GM12878 (cell line): ENCODE data around the gene HDDC3. TPM values are rescaled to one million over a fixed set of nuclear protein-coding genes. Genes with fewer than 3 reads are reported as not detected.

Experiments
- ATF2 ChIP-seq: IDR thresholded peaks from 2 replicates; pipeline ENCODE4 v1.6.1; 2012; ENCODE audit warnings: low read length, inconsistent platforms
- BACH1 ChIP-seq: fragments of 450-650 bp; IDR thresholded peaks from 2 replicates; pipeline ENCODE4 v1.6.1; 2017; ENCODE audit warnings: mild to moderate bottlenecking, borderline replicate concordance
- BCL11A ChIP-seq: IDR thresholded peaks from 2 replicates; pipeline ENCODE4 v1.6.1; 2011; ENCODE audit warnings: low read depth, low read length
- BMI1 ChIP-seq: fragments of 450-650 bp; IDR thresholded peaks from 2 replicates; pipeline ENCODE4 v1.6.1; 2016; ENCODE audit warnings: mild to moderate bottlenecking, moderate library complexity, borderline replicate concordance
- DPF2 ChIP-seq: fragments of 450-650 bp; IDR thresholded peaks from 2 replicates; pipeline ENCODE4 v1.6.1; 2017; ENCODE audit warnings: mild to moderate bottlenecking
- ETV6 ChIP-seq, 2 experiments: fragments of 450-650 bp in 1 of 2; IDR thresholded peaks in 1 of 2; conservative IDR thresholded peaks in 1 of 2; 2 replicates each; pipeline ENCODE4 v1.6.1; 2014; ENCODE audit warnings: antibody characterized with exemption in 1 of 2, borderline replicate concordance in 1 of 2, low read depth in 1 of 2, mild to moderate bottlenecking in 1 of 2, moderate library complexity in 1 of 2
- FOXM1 ChIP-seq: IDR thresholded peaks from 2 replicates; pipeline ENCODE4 v1.6.1; 2012; ENCODE audit warnings: low read depth, mild to moderate bottlenecking, inconsistent platforms, low read length, moderate library complexity
- IKZF1 ChIP-seq: fragments of 450-650 bp; conservative IDR thresholded peaks from 2 replicates; pipeline ENCODE4 v1.6.1; 2017; ENCODE audit warnings: antibody characterized with exemption, mild to moderate bottlenecking
- IKZF2 ChIP-seq, 2 experiments: fragments of 450-650 bp; IDR thresholded peaks; 2 replicates each; pipeline ENCODE4 v1.6.1; 2017; ENCODE audit warnings: mild to moderate bottlenecking in 2 of 2, moderate library complexity in 2 of 2
- MEF2A ChIP-seq: IDR thresholded peaks from 2 replicates; pipeline ENCODE4 v1.6.1; 2011; ENCODE audit warnings: low read depth, mild to moderate bottlenecking, low read length, moderate library complexity; ENCODE audit not compliant: insufficient read depth
- MEF2B ChIP-seq: fragments of 450-650 bp; IDR thresholded peaks from 2 replicates; pipeline ENCODE4 v1.6.1; 2018; ENCODE audit warnings: mild to moderate bottlenecking, moderate library complexity; ENCODE audit not compliant: partially characterized antibody, poor library complexity, severe bottlenecking
- MLLT1 ChIP-seq: fragments of 450-650 bp; IDR thresholded peaks from 2 replicates; pipeline ENCODE4 v1.6.1; 2016; ENCODE audit warnings: mild to moderate bottlenecking
- MTA3 ChIP-seq: IDR thresholded peaks from 2 replicates; pipeline ENCODE4 v1.6.1; 2012; ENCODE audit warnings: low read length, inconsistent platforms, borderline replicate concordance
- NFIC ChIP-seq: IDR thresholded peaks from 2 replicates; pipeline ENCODE4 v1.6.1; 2012; ENCODE audit warnings: low read depth, mild to moderate bottlenecking, inconsistent platforms, low read length, moderate library complexity
- NR2F1 ChIP-seq: fragments of 450-650 bp; conservative IDR thresholded peaks from 2 replicates; pipeline ENCODE4 v1.6.1; 2017; ENCODE audit warnings: mild to moderate bottlenecking
- POU2F2 ChIP-seq: IDR thresholded peaks from 3 replicates; pipeline ENCODE4 v1.6.1; 2011; ENCODE audit warnings: low read depth, mild to moderate bottlenecking, low read length, borderline replicate concordance
- RELB ChIP-seq: fragments of 450-650 bp; IDR thresholded peaks from 2 replicates; pipeline ENCODE4 v1.6.1; 2017; ENCODE audit warnings: low read depth, mild to moderate bottlenecking, moderate library complexity
- RUNX3 ChIP-seq: IDR thresholded peaks from 2 replicates; pipeline ENCODE4 v1.6.1; 2012; ENCODE audit warnings: low read length, inconsistent platforms
- SKIL ChIP-seq: fragments of 450-650 bp; IDR thresholded peaks from 2 replicates; pipeline ENCODE4 v1.6.1; 2017; ENCODE audit warnings: mild to moderate bottlenecking, low read depth, inconsistent platforms; ENCODE audit not compliant: poor library complexity, severe bottlenecking
- SPI1 ChIP-seq: IDR thresholded peaks from 2 replicates; pipeline ENCODE4 v1.6.1; 2011; ENCODE audit warnings: low read depth, mild to moderate bottlenecking, low read length, moderate library complexity, borderline replicate concordance; ENCODE audit not compliant: insufficient read depth
- ZNF384 ChIP-seq: IDR thresholded peaks from 2 replicates; pipeline ENCODE4 v1.6.1; 2012; ENCODE audit warnings: low read depth, mild to moderate bottlenecking, low read length, improper control_type of control experiment, borderline replicate concordance
- polyA plus RNA-seq, 11 experiments: library from polyadenylated mRNA; depleted of rRNA in 4 of 11; unstranded in 6 of 11; stranded (reverse) in 5 of 11; fragments of >200 nt; fragmentation: Nextera tagmentation in 4 of 11; fragmentation: Illumina TruSeq in 1 of 11; extraction: Ambion mirVana in 4 of 11; extraction: Trizol in 1 of 11; gene quantifications; 1 replicate in 1 of 11; 2 replicates in 10 of 11; pipeline versions ENCODE4 v1.2.1 to v1.2.3, GENCODE V29; 2011 to 2016; ENCODE audit warnings: inconsistent platforms in 2 of 11, missing spikeins in 2 of 11, low read depth in 1 of 11
- total RNA-seq, 4 experiments: library from RNA; depleted of rRNA in 3 of 4; stranded (reverse); fragments of >200 nt in 3 of 4; fragmentation: Illumina TruSeq in 1 of 4; extraction: Trizol in 1 of 4; gene quantifications; 2 replicates each; pipeline versions ENCODE4 v1.2.1 to v1.2.3, GENCODE V29; 2013 to 2021

The HDDC3 gene
- total and polyA plus RNA-seq, 10 of the 15 experiments (the other 5 are each of a cell fraction or from before 2014, with no cell fraction given): 5.6 to 39.5 (median 23.0) TPM

- peak; percentile 88; the same call in 1 of the 2 replicates for TF ChIP-seq MTA3
- peak; percentile 70 for TF ChIP-seq SKIL
- 0 out of 2 replicates have a peak, but pooled peaks have one; percentile 19 for TF ChIP-seq NR2F1
- peak; percentile 96 for TF ChIP-seq SPI1
- peak; percentile 96 for TF ChIP-seq BCL11A
- TF ChIP-seq RELB: peak; percentile 94
- TF ChIP-seq MLLT1: peak; percentile 26; the same call in 1 of the 2 replicates
- peak; percentile 47; the same call in 1 of the 2 replicates for TF ChIP-seq BACH1
- peak; percentile 77 for TF ChIP-seq MEF2A
- TF ChIP-seq DPF2: peak; percentile 85
- peak; percentile 93 for TF ChIP-seq NFIC
- TF ChIP-seq IKZF2 (IDR thresholded peaks at IDR 0.05): peak; percentile 99
- TF ChIP-seq BMI1: 0 out of 2 replicates have a peak, but pooled peaks have one; percentile 55
- peak; percentile 67; the same call in 1 of the 3 replicates for TF ChIP-seq POU2F2
- peak; percentile 52 for TF ChIP-seq MEF2B
- TF ChIP-seq RUNX3: peak; percentile 89
- TF ChIP-seq ZNF384: peak; percentile 93
- TF ChIP-seq ETV6 (conservative IDR thresholded peaks at IDR 0.05 in 1 of 2, IDR thresholded peaks at IDR 0.05 in 1 of 2; ENCODE audit: borderline replicate concordance in 1 of 2, low read depth in 1 of 2): peak in 1 of 2 experiments; percentile 64; a peak in 1 of 4 replicates
- TF ChIP-seq IKZF1: peak; percentile 96
- TF ChIP-seq FOXM1: peak; percentile 94
- peak; percentile 75 for TF ChIP-seq ATF2
Observed at GRCh38 chr15:90897131-90897655, 35.2 kb downstream of the HDDC3 start (continued).
